Measurements from ENCODE around the gene LCTL. TPM values are rescaled to one million over a fixed set of nuclear protein-coding genes. Genes with fewer than 3 reads are reported as not detected.
"Not testable (repeated sequence)": the region's sequence is repeated elsewhere in the genome, so short reads cannot be mapped to it uniquely, and the experiment has no call there.

Gene LCTL
- total and polyA plus RNA-seq, 8 donors: not detected

GRCh38 chr15:66593219-66593780, 27.5 kb upstream of the LCTL start:
- H3K27ac ChIP-seq: no peak overlapping the region
- H3K36me3 ChIP-seq: no peaks in the 10 kb centered on the region
- intact Hi-C loops (cut with DNase I): no loop called here
- H3K27me3 ChIP-seq: no peaks in the 10 kb centered on the region
- H3K9me3 ChIP-seq: no peaks in the 10 kb centered on the region
- no peaks in the 10 kb centered on the region for H3K4me1 ChIP-seq
- TF ChIP-seq CTCF (IDR thresholded peaks at IDR 0.05): no peak
- WGBS, 2 donors: 42 to 67% methylated on average over 3 of the region's 3 CpGs
- DNase-seq: no peak
- ATAC-seq: no peak
- H3K4me3 ChIP-seq: no peak overlapping the region
- FAIRE-seq: no peak

GRCh38 chr15:66592505-66593218, 26.9 kb upstream of the LCTL start:
- Histone ChIP-seq H3K27ac (no peak overlapping the region), H3K36me3 (no peaks in the 10 kb centered on the region), H3K27me3 (no peaks in the 10 kb centered on the region), H3K9me3 (no peaks in the 10 kb centered on the region), H3K4me3 (no peak overlapping the region), H3K4me1 (no peaks in the 10 kb centered on the region)
- DNase-seq: no peak
- intact Hi-C loops (cut with DNase I): no loop called here
- TF ChIP-seq CTCF (IDR thresholded peaks at IDR 0.05): no peak
- FAIRE-seq: no peak
- ATAC-seq: peak in 1 of 4 donors; percentile 48
- WGBS, 2 donors: 79 to 82% methylated on average over 12 of the region's 12 CpGs

- intact Hi-C loops (cut with DNase I): no loop called here
- Histone ChIP-seq H3K4me1 (no peaks in the 10 kb centered on the region), H3K27ac (no peak overlapping the region), H3K36me3 (no peaks in the 10 kb centered on the region), H3K4me3 (no peak overlapping the region), H3K9me3 (no peaks in the 10 kb centered on the region), H3K27me3 (no peaks in the 10 kb centered on the region)
- ATAC-seq (no peak), DNase-seq (no peak), FAIRE-seq (no peak)
- 77 to 78% methylated on average over 4 of the region's 4 CpGs for WGBS, 2 donors
- TF ChIP-seq CTCF (IDR thresholded peaks at IDR 0.05): no peak
Observed at GRCh38 chr15:66591322-66591862, 25.6 kb upstream of the LCTL start.

GRCh38 chr15:66590435-66590834, 24.6 kb upstream of the LCTL start:
- 59 to 70% methylated on average over 2 of the region's 2 CpGs for whole genome bisulfite sequencing, 2 donors
- ATAC-seq (no peak), DNase-seq (no peak), FAIRE-seq (no peak)
- no peaks in the 10 kb centered on the region for H3K9me3 ChIP-seq
- H3K27ac ChIP-seq: no peak overlapping the region
- H3K27me3 ChIP-seq: no peaks in the 10 kb centered on the region
- TF ChIP-seq CTCF (IDR thresholded peaks at IDR 0.05): no peak
- H3K36me3 ChIP-seq: no peaks in the 10 kb centered on the region
- H3K4me3 ChIP-seq: no peak overlapping the region
- intact Hi-C loops (cut with DNase I): no loop called here
- H3K4me1 ChIP-seq: no peaks in the 10 kb centered on the region

- FAIRE-seq: not testable (repeated sequence)
Observed at GRCh38 chr15:66589429-66589828, 23.6 kb upstream of the LCTL start.

More at GRCh38 chr15:66589429-66589828, 23.6 kb upstream of the LCTL start:
- H3K4me1 ChIP-seq; H3K36me3 ChIP-seq; H3K27ac ChIP-seq; intact Hi-C loops (cut with DNase I); H3K4me3 ChIP-seq; ATAC-seq; H3K9me3 ChIP-seq; DNase-seq; H3K27me3 ChIP-seq: not testable (repeated sequence)
- WGBS, 2 donors: 88 to 91% methylated on average over 6 of the region's 6 CpGs
